ENCODE data around the gene WNT2B.

Gene WNT2B

DNA sequence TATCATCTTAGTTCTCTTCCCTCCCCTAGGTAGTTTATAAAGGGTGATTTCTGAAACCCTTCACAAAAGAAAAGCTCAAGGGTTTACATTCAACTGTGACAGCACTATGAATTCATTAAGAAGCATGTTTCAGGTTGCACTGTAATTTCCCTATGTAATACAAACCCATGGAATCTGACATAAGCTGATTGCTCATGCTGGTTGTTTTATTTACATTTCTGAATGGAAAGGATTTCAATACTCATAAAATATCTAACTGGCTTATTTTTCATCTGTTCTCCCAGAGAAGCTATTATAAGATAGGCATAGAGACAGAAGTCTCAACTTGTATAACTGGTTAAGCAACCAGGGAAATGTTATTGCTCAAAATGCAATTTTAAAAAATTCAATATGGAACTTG, 20.5 kb downstream of the WNT2B start:
- no peak for DNase-seq

DNA sequence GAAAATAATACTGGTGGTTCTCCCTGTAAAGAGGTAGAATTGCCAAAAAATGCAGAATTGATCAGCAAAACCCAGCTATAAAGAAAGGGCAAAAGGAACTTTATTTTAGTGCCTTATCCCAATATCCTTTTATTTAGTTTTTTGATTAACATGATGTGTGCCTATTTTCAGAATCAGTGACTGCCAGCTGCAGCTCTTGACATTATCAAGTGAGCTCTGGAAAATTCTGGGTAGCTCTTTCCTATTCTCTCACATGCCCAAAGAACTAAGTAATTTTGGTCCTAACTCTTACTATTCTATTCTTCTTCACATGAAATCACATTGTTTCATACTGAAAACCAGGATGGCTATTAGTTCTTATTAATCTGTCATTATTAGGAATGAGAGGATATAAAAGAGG, 22.1 kb downstream of the WNT2B start:
- DNase-seq, result no peak

DNA sequence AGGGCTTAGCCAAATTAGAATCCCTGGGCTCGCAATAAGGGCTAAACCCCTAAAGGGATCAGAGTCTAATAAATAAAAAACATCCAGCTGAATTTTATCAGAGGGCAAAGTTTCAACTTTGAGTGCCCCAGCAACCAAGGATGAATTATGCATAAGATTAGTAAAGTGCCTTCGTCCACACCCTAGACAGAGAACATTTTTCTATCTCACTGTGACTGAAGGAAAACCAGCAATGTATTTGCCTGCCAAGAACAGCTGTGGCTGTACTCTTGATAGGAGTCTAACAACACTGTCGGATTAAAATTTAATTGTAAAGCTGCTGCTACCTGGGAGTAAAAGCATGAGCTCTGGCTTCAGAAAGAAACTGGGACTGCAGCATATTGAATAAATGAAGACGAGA, 23.3 kb downstream of the WNT2B start:
- DNase-seq, result no peak

DNA sequence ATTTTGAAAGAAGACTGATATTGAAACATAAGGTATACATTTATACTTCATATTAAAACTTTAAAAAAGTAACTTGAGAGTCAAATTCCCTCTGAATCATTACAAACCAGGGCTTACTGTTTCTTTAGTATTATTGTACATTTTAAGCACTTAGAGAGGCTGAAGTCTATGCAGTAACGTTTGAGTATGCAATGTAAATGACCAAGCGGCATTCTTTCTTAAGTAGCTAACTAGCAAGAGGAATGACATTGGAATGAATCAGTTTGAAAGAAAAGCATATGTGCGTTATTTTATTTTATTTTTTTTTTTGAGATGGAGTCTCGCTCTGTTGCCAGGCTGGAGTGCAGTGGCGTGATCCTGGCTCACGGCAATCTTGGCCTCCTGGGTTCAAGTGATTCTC, 24.3 kb downstream of the WNT2B start:
- no peak for DNase-seq

DNA sequence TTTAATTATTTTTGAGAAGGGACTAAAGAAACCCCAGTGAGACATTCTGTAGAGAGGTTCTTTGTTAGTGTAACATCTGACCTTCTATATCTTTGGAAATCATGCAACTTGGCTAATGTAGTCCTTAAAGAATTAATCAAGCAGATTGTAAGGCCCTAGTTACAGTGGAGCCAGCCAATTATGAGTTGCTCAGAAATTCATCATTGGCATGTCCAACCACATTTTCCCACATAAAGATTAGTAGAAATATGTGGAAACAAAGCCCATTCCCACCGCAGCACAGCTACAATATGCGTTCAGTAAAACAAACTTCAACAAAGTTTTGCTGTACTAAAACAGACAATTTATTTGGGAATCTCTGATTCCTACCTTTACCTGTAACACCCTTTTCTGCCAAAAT, 27.8 kb downstream of the WNT2B start:
- no peak for DNase-seq

DNA sequence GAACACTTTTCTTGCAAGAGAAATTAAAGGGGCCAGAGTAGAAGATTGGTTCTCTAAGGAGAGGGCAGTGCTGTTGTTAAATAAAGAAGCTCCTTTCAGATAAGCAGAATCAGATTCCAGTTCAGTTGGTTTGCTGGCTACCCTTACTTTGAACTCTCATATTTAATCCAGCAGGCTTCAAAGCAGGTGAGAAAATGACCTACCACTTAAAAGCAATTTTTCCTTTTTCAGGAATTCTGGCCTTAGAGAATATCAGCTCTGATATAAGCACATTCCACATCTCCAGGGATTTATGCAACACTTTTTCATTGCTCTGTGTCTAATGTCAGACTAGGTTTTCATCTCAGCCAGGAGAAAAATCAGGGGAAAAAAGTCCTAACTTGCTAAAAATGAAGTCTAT, 28.7 kb downstream of the WNT2B start:
- DNase-seq, result no peak

DNA sequence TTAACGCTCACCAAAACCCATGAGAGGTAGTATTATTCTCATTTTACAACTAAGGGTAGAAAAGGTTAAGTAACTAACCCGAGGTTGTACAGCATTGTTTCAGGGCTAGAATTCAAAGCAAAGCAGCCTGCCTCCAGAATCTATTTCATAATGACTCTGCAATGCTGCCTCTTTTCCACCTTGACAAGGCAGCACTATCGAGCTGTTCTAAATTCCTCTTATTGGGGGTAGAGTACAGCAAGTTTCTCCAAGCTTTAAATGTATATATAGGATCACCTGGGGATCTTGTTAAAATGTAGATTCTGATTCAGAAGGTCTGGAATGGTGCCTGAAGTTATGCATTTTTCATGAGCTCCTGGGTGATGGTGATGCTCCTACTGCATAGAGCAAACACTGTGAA, 30.1 kb downstream of the WNT2B start:
- no peak for DNase-seq

DNA sequence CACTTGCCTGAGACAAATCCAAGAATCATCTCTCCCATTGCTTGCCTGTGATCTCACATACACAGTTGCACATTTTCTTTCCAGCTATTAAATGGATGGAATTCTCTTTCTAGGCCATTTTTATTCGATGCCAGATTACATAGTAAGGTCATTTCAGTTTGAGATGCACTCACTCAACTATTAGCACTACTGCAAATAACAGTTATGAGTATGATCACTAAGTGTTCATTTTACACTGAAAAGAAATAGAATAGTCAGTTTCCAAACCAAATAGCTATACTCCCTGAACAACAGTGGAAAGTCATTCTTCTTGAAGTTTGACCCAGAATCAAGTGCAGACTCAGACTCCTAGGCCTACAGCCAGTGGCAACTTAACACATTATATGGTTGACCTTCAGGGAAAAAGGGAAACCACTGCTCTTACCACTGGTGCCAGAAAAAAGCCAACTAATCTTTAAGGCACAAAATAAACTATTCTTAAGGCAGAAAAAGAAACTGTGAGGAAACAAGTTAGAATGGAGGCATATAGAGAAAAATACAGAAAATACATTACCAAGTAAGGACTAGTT, 31.5 kb downstream of the WNT2B start:
- no peak for DNase-seq

DNA sequence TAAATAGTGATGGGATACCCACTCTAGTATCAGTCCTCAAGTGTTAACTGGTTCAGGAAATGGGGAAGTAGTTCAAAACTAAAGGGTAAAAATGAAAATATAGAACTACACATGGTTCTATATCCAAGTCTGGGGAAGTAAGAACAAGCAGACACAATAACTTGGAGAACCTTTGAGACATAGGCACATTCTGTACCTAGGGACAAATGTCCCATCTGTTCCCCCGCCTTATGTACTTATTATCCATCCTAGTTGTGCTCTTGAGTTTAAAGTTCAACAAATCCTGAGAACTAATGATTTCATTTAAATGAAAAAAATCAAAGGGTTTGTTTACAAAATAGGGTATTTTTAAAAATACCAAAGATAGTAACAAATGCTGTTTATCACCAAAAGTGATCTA, 32.5 kb downstream of the WNT2B start:
- DNase-seq, result no peak

DNA sequence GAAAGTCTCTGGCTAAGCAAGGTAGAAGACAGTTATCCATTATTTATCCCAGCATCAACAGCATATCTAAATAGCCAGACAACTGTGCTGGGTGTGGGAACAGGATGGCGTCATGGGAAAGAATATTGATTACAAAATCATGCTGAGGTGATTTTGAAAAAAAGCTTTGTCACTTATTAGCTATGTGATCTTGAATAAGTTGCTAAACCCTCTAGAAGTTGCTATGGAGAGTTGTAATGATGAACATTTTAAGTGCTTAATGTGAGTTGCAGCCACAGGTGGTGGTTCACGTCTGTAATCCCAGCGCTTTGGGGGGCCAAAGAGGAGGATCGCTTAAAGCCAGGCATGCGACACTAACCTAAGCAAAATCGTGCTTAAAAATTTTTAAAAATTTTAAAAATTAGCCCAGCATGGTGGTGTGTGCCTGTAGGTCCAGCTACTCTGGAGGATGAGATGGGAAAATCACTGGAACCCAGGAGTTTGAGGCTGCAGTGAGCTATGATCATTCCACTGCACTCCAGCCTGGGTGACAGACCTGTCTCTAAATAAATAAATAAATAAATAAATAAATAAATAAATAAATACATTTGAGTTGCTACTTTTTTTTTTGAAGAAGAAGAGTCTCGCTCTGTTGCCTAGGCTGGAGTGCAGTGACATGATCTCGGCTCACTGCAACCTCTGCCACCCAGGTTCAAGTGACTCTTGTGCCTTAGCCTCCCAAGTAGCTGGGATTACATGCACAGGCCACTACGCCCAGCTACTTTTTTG, 33.6 kb downstream of the WNT2B start:
- no peak for DNase-seq

DNA sequence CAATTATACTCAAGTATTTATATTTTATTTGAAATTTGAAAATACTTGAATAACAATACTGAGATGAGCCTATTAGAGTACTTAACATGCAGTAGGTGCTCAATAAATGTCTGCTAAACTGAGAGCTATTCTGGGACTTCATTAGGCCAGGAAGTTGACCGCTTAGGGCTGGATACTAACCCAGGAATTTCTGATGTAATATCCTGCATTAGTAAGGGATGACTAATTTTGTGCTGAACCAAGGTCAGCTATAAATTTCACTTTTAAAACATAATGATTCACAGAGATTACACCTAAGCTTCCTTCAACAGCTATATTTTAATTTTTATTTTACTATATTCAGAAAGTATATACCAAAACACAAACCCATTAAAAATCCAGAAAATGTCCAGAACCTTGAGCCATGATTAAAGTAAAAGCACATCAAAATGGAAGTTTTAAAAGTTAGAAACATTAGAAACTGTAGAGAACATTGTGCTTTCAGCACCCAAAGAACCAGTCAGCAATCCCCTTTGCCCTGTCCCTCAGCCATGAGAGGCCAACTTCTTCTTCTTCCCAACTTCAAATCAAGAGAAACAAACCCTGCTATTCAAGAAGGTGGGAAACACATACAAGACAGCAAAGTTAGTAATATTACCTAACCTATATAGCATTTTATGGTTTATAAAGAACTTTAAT, 35.4 kb downstream of the WNT2B start:
- no peak for DNase-seq

DNA sequence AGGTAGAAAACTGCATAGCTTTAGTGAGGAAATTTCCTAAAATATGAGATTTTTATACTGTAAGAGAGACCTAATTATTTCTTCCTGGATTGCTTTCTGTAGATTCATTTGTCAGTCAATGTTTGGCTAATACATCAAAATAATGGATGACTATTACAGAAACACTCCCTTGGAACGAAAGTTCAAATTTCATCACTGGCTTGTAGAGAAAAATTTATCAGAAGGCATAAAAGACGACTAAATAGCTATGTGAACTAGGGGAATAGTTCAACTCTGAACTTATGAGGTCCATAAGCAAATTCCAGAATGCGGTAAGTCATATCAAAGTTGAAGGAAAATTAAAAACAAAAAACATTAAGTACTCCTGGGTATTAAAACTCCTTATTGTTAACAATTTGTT, 36.0 kb downstream of the WNT2B start:
- DNase-seq, result no peak

DNA sequence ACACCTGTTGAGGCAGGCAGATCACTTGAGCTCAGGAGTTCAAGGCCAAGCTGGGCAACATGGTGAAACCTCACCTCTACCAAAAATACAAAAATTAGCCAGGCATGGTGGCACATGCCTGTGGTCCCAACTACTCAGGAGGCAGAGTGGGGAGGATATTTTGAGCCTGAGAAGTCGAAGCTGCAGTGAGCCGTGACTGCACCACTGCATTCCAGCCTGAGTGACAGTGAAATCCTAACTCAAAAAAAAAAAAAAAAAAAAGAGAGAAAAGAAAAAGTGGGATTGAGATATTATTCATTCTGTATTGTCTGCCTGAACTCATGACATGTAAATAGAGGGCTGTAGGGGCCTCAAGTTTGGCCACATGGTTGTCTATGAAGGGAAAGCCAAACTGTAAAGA, 37.3 kb downstream of the WNT2B start:
- no peak for DNase-seq

DNA sequence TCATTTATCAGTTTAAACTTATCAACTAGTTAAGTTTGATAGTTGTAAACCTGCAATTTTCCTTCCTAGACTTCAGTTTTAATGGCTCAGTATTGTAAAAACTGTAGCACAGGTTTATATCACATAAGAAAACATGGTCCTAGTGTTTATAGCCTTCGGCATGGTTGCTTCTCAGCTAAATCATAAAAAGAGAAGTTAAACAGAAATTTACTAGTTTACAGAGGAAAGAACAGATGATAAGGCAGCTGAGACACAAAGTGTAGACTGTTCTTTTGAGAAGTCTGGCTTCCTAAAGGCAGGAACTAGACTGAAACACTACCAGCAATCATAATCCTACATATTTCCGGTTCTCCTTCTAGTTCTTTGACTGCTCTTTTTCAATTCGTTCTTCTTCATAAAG, 39.8 kb downstream of the WNT2B start:
- DNase-seq, result no peak

DNA sequence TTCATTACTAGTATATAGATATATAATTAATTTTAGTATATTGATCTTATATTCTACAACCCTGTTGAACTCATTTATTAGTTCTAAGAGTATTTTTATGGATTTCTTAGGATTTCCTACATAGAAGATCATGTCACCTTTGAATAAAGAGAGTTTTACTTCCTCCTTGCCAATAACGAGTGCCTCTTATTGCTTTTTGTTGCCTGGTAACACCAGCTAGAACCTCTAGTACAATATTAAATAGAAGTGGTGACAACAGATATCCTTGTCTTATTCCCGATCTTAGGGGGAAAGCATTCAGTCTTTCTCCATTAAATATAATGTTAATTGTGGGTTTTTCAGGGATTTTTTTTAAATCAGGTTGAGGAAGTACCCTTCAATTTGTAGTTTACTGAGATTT, 40.8 kb downstream of the WNT2B start:
- DNase-seq, result no peak

DNA sequence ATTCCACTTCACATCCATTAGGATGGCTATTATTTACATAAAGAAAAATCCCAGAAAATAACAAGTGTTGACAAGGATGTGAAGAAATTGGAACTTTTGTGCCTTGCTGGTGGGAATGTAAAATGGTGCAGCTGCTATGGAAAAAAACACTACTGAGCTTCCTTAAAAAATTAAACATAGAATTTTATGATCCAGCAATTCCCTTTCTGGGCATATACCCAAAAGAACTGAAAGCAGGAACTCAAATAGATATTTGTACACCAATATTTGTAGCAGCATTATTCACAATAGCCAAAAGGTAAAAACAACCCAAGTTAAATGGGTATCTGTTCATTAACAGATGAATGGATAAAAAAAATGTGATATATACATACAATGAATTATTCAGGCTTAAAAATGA, 45.6 kb downstream of the WNT2B start:
- DNase-seq, result no peak

DNA sequence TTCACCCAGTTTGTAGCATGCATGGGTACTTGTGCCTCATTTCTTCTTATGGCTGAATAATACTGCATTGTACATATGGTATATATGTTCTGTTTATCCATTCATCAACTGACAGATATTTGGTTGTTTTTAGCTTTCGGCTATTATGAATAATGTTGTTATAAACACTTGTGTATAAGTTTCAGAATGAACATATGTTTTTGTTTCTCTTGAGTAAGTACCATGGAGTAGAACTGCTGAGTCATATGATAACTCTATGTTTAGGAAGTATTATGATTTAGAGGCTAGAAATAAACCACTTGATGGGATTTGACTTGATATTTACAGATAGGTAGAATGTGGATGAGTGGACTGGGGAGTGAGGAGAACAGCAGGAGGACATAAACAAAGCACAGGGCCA, 48.6 kb downstream of the WNT2B start:
- no peak for DNase-seq

DNA sequence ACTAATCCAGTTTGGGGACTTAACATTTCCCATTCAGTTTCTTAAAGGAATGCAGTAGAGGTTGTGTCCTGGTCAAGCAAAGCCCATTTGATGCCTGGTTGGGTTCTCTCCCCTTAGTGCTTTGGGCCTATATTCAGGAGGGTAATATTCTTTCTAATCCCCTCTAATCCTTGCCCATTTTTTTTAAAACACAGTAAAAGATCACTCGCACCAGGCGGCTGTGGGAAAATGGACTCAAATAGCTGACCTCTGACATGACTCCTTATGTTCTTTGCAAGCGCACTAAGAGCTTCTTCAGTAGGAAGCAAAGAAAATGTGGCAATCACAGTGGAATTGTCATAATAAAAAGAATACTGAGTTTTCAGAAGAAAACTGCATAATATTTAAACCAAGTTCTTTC, 49.9 kb downstream of the WNT2B start:
- DNase-seq, result no peak

DNA sequence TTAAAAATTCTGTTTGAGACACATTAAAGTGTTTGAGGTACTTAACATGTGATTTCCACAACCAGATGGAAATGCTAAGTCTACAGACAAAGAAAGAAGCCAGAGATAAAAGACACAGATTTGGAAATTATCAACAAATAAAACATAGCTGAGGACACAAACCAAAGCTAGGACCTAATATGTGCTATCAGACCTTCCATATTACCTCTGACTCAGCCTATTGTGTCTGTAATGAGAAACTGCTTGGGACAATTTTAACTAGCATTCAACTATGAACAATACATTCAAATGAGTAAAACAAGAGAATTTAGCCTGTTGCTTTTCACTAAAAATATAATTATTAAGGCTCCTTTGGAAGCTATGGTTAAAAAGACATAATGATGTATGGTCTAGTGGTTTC, 54.6 kb downstream of the WNT2B start:
- no peak for DNase-seq

DNA sequence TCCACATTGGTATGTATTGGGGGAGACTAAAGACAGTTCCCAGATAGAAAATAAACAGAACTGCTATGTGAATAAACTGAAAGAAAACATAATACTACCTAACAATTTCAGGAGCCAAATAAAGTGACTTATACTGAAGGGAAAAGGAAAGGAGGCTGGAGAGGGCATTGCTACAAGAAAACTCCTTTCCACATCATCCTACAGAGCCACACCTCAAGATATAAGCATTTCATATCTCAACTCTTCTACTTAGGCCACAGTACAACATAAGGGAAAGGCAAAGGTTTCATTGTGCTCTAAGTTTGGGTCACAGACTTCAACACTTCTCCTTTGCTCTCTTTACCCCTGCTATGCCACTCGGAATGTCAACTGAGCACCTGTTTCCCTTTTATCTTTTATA, 55.3 kb downstream of the WNT2B start:
- no peak for DNase-seq

DNA sequence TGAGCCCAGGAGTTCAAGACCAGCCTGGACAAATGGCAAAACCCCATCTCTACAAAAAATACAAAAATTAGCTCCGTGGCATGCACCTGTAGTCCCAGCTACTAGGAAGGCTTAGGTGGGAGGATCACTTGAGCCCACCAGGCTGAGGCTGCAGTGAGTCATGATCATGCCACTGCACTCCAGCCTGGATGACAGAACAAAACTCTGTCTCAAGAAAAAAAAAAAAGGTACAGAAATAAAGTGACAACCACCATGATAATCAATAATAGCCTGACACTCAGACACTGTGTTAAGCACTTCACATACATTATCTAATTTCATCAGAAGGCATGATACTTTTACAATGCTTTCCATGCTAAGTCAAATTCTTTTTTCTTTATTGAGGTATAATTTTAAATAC, 57.0 kb downstream of the WNT2B start:
- no peak for DNase-seq

DNA sequence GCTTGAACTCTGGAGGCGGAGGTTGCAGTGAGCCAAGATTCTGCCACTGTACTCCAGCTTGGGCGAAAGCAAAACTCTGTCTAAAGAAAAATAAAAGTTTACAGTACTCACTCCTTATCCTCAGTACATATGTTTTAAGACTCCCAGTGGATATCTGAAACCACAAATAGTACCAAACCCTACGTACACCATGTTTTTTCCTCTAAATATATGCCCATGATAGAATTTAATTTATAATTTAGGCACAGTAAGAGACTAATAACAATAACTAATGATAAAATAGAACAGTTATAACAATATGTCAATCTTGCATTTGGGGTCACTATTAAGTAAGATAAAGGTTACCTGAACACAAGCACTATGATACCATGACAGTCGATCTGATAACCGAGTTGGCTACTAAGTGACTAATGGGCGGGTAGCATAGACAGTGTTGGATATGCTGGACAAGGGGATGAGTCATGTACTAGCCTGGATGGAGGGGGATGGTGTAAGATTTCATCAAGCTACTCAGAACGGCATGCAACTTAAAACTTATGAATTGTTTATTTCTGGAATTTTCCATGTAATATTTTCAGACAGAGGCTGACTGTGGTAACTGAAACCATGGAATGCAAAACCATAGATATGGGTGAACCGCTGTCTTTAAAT, 66.5 kb downstream of the WNT2B start:
- no peak for DNase-seq

DNA sequence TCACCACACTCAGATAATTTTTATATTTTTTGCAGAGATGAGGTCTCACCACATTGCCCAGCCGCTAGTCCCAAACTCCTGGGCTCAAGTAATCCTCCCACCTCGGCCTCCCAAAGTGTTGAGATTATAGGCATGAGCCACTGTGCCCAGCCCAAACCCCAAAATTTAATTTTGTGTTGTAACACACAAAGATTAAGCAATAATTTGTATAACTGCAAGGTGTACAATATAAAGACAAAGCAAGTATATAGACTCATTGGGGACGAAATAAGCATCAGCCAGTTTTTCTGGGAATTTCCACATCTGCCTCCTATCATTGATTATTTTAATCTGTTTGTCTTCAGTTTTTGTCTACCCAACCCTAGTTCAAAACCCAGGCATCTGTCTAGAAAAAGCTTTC, 67.5 kb downstream of the WNT2B start:
- no peak for DNase-seq

Data from CD4-positive, alpha-beta T cell treated with Interleukin-10 for 1 hour (primary cell).